ENCODE measurements around the gene LENG8. TPM values are rescaled to one million over a fixed set of nuclear protein-coding genes. Genes with fewer than 3 reads are reported as not detected.

LENG8 gene
- total and polyA plus RNA-seq, 2 experiments from 2014 or later: 42.1 to 74.3 TPM

- TF ChIP-seq ZNF462 (CRISPR knock-in tag; IDR thresholded peaks at IDR 0.05) (no peak), NANOG (IDR thresholded peaks at IDR 0.05; ENCODE audit: borderline replicate concordance) (no peak)
Observed at GRCh38 chr19:54464044-54464629, 15.1 kb downstream of the LENG8 start (continued).

- Histone ChIP-seq H2AFZ (peak overlapping the region; percentile 92), H4K20me1 (replicated peaks; ENCODE audit: insufficient read depth) (no peaks in the 10 kb centered on the region; the same call in 1 of the 2 replicates), H3K4me3 (peak overlapping the region; percentile 58), H3K4me2 (peak overlapping the region; percentile 78), H3K79me2 (replicated peaks; ENCODE audit: insufficient read depth) (no peaks in the 10 kb centered on the region; the same call in 1 of the 2 replicates), H3K27ac (ENCODE audit: low read depth) (peak overlapping the region; percentile 96), H3K9me2 (ENCODE audit: insufficient read depth) (no peaks in the 10 kb centered on the region), H3K4me1 (ENCODE audit: insufficient read depth) (peaks cover 4% of the 10 kb centered on the region), H3F3A (replicated peaks; ENCODE audit: low read depth) (peaks cover 9% of the 10 kb centered on the region; the same call in 1 of the 2 replicates), H3K27me3 (ENCODE audit: insufficient read depth) (peaks cover 23% of the 10 kb centered on the region), H3K36me3 (ENCODE audit: insufficient read depth) (no peaks in the 10 kb centered on the region)
- Mint-ChIP-seq H3K4me3 (peak overlapping the region; percentile 81), H3K4me1 (peaks cover 14% of the 10 kb centered on the region; the same call in 2 of the 3 replicates), H3K9me3 (peaks cover 5% of the 10 kb centered on the region; the same call in 1 of the 3 replicates), H3K27ac (peak overlapping the region; percentile 99), H3K36me3 (ENCODE audit: low read depth) (peaks cover 16% of the 10 kb centered on the region), H3K27me3 (ENCODE audit: insufficient read depth, low read depth, poor library complexity) (peaks cover 31% of the 10 kb centered on the region)
- DNase-seq (ENCODE audit: low spot score) (peak; percentile 98), ATAC-seq (peak; percentile 68)
- no peak for TF ChIP-seq STAT1 (IDR thresholded peaks at IDR 0.05; ENCODE audit: unreplicated experiment)
- no peak for TF ChIP-seq EZH2 (IDR thresholded peaks at IDR 0.05; ENCODE audit: low read depth, unreplicated experiment)
- TF ChIP-seq ETS1 (IDR thresholded peaks at IDR 0.05): peak; percentile 31; the same call in 1 of the 2 replicates
- TF ChIP-seq ZNF462 (CRISPR knock-in tag; IDR thresholded peaks at IDR 0.05): no peak
- peak; percentile 93 for TF ChIP-seq CREB1 (CRISPR knock-in tag; IDR thresholded peaks at IDR 0.05; ENCODE audit: low read depth)
Observed at GRCh38 chr19:54464630-54465425, 15.8 kb downstream of the LENG8 start.

All from GM23338 (cell line).